ENCODE data around the gene KIF19.

Gene KIF19

GRCh38 chr17:74335529-74336062, 9.6 kb downstream of the KIF19 start:
- FAIRE-seq (no peak), DNase-seq (ENCODE audit: extremely low spot score, insufficient read length, low read depth) (no peak)

DNA sequence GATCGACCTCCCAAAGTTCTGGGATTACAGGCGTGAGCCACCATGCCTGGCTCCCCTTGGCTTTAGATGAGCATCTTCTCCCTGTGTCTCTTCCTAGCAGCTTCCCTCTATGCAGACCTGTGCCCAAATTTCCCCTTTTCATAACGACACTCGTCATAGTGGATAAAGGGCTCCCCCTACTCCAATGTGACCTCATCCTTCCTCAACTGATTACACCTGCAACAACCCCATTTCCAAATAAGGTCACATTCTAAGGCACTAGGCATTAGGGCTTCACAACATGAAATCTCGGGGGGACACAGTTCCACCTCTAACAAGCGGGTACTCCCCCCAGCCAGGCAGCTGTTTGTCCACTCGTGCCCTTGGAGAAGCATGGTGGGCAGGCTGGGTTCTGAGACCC, 10.3 kb downstream of the KIF19 start:
- DNase-seq (ENCODE audit: extremely low spot score, insufficient read length, low read depth) = no peak
- no peak for FAIRE-seq

- DNase-seq (ENCODE audit: extremely low spot score, insufficient read length, low read depth) (no peak), FAIRE-seq (no peak)
Measured at GRCh38 chr17:74337834-74338500, 11.9 kb downstream of the KIF19 start.

- no peak for FAIRE-seq
Measured at GRCh38 chr17:74339537-74340195, 13.6 kb downstream of the KIF19 start.

GRCh38 chr17:74340470-74341023, 14.5 kb downstream of the KIF19 start:
- FAIRE-seq (no peak), DNase-seq (ENCODE audit: extremely low spot score, insufficient read length, low read depth) (no peak)

More at GRCh38 chr17:74339537-74340195, 13.6 kb downstream of the KIF19 start:
- no peak for DNase-seq (ENCODE audit: extremely low spot score, insufficient read length, low read depth)

DNA sequence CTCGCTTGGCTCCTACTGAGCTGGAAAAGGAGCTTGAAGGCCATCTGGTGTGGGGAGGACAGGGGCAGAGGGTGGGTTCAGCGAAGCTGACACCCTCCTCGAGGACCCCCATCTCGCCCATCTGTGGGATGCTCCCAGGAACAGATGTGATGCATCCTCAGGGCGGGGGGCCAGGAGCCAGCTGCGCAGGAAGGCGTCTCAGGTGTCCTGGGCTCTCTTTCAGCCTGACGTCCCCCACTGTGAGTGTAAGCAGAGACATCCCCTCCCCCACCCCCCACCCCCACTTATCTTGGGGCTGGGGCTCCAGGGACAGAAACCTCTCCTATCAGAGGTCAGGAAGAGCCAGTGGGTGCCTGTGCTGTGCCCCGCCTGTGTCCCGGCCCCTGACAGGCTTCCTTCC, 16.2 kb downstream of the KIF19 start:
- DNase-seq (ENCODE audit: extremely low spot score, insufficient read length, low read depth) = no peak
- FAIRE-seq = no peak

DNA sequence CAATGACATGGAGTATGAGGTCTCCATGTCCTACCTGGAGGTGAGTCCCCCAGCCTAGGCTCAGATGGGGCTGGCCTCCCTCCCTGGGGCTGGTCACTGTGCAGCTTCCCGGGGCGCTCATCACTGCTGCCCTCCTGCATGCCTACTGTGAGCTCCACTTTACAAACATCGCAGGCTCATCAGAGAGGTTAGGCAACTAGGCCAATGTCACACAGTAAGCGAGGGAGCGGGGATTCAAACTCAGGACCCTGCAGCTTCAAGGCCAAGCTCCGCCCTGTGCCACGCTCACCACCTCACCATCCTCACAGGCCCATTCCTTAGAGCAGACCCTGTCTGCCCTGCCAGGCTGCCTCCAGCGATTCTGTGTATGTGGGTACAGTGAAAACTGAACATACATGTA, 17.1 kb downstream of the KIF19 start:
- DNase-seq (ENCODE audit: extremely low spot score, insufficient read length, low read depth) (no peak), FAIRE-seq (no peak)

GRCh38 chr17:74343526-74344284, 17.7 kb downstream of the KIF19 start:
- FAIRE-seq = no peak

DNA sequence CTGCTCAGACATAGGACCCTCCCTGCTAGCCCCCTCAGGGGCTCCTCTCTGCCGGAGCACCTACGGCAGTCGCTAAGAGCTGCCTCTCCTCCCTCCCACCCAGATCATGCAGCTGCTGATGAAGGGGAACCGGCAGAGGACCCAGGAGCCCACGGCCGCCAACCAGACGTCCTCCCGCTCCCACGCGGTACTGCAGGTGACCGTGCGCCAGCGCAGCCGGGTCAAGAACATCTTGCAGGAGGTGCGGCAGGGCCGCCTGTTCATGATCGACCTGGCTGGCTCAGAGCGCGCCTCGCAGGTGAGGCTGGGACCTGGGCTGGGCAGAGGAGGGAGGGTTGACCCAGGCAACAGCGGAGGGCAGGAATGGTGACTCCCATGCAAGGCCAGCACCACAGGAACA, 18.6 kb downstream of the KIF19 start:
- DNase-seq (ENCODE audit: extremely low spot score, insufficient read length, low read depth) (no peak), FAIRE-seq (no peak)

More at GRCh38 chr17:74343526-74344284, 17.7 kb downstream of the KIF19 start:
- DNase-seq (ENCODE audit: extremely low spot score, insufficient read length, low read depth) = no peak

DNA sequence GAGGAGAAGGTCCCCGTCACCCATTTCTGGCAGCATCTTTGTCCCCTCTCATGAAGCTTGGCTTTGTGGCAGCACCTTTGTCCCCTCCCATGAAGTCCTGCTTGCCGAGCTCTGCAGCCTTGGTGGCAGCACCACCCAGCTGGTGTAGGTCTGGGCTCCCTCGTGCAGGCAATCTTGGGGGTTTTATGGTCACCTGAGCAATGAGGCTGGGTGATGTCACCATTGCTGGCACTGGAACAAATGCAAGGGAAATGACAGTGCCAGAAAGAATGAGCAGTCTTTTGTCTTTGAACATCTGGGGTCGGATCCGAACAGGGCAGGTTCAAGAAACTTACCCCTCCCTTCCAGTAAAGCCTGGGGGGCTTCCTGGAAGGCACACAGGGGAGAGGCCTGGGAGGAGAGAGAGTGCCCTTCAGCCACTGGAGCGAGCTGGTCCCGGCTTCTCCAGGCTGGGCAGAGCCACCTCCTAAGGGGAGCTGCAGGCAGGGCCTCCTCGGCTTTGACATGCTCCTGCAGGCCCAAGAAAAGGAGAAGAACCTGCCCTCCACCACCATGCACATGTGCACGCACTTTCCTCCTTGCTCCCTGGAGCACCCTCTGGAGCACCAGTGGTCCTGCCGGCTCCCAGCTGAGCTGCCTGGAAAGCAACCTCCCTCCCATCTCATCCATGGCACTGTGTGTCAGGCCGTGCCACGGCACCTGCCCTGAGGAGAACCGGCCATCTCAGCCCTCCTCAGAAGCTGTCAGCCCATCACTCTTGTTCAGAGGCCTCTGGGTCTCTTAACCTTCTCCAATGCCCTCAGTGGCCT, 19.6 kb downstream of the KIF19 start:
- no peak for DNase-seq (ENCODE audit: extremely low spot score, insufficient read length, low read depth)
- FAIRE-seq = no peak

GRCh38 chr17:74347646-74348045, 21.6 kb downstream of the KIF19 start:
- DNase-seq (ENCODE audit: extremely low spot score, insufficient read length, low read depth) (no peak), FAIRE-seq (no peak)

- no peak for FAIRE-seq
- DNase-seq (ENCODE audit: extremely low spot score, insufficient read length, low read depth) = no peak
Measured at GRCh38 chr17:74349120-74349519, 23.1 kb downstream of the KIF19 start.

- no peak for FAIRE-seq
- no peak for DNase-seq (ENCODE audit: extremely low spot score, insufficient read length, low read depth)
Measured at GRCh38 chr17:74350486-74350885, 24.5 kb downstream of the KIF19 start.

DNA sequence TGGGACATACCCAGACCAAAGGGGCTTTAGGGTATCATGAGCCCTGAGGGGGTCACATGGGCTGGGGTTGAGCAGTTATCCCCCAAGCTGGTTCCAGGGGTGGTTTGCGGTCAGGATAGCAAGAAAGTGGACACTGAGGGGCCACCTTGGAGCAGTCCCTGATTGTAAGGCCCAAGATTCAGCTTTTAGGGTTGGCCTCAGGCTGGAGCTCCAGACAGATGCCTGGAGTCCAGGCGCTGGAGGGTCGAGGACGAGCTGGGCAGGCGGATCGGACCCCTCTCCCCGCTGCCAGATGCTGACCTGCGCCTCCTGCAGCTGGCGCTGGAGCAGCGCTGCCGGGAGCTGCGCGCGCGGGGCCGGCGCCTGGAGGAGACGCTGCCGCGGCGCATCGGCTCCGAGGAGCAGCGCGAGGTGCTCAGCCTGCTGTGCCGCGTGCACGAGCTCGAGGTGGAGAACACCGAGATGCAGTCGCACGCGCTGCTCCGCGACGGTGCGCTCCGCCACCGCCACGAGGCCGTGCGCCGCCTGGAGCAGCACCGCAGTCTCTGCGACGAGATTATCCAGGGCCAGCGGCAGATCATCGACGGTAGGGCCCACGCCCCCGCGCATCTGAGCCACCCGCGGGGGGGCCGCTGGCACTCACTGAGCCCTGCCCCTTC, 25.7 kb downstream of the KIF19 start:
- DNase-seq (ENCODE audit: extremely low spot score, insufficient read length, low read depth) = no peak
- FAIRE-seq = no peak

DNA sequence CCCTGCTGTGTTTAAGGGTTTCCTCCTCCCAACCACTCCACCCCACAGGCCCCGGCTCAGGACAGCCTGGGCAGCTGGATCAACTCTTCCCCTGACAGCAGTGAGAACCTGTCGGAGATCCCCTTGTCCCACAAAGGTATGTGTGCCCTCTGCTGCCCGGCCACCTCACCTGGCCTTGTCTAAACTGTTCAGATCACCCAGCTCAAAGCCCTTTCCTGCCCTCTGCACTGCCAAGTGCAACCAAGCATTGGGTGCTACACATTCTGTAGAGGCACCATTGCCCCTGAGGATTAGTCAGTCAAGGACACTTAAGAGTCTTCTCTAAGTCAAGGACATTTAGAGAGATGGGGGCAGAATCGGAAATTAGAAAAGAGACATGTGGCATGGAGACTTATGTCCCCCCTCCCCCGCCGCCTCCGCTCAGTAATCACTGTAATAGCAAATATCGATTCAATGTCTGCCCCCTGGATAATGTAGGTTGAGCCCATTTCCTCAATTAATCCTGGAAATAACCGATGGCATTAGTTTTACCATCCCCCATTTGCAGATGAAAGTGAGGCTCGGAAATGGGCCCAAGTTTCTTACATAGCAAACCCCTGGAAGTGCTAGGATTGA, 27.5 kb downstream of the KIF19 start:
- no peak for FAIRE-seq

GRCh38 chr17:74354123-74354522, 28.1 kb downstream of the KIF19 start:
- DNase-seq (ENCODE audit: extremely low spot score, insufficient read length, low read depth) = peak; percentile 54
- FAIRE-seq = peak; percentile 56

More for the DNA sequence above, 27.5 kb downstream of the KIF19 start:
- no peak for DNase-seq (ENCODE audit: extremely low spot score, insufficient read length, low read depth)

DNA sequence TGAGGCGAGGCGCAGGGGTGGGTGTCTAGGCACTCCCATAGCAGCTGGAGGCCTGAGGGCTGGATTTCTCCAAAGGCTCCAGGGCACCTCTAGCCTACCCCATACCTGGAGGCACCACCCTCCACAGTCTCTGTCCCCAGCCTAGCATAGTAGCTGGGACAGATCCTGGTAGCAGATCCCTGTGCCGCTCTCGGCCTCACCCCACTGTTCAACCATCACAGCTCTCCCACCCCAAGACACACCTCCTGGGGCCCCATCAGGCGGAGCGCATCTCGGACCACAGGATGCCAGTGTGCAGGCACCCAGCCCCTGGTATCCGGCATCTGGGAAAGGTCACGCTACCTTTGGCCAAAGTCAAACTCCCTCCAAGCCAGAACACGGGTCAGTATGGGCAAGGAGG, 28.5 kb downstream of the KIF19 start:
- DNase-seq (ENCODE audit: extremely low spot score, insufficient read length, low read depth) = no peak

GRCh38 chr17:74355065-74355464, 29.0 kb downstream of the KIF19 start:
- FAIRE-seq = no peak

More for the DNA sequence above, 28.5 kb downstream of the KIF19 start:
- no peak for FAIRE-seq

More at GRCh38 chr17:74355065-74355464, 29.0 kb downstream of the KIF19 start:
- DNase-seq (ENCODE audit: extremely low spot score, insufficient read length, low read depth) = no peak
